OCI-LY7 (cell line): ENCODE measurements around the gene GMDS. TPM values are rescaled to one million over a fixed set of nuclear protein-coding genes. Genes with fewer than 3 reads are reported as not detected.

Experiments used
- BruUV-seq: library from RNA; stranded (reverse); fragments of 400-500 nt; replicated peaks from 2 replicates; lab custom pipeline; 2021; lab: Mats Ljungman, UMichigan
- CTCF ChIA-PET: fragments of 300-600 bp; sonication (Branson Sonifier 250); formaldehyde crosslinking; loops from one replicate; lab custom pipeline; 2022; ENCODE audit warnings: antibody characterized with exemption; ENCODE audit not compliant: unreplicated experiment; lab: Charles Lee
- POLR2A ChIA-PET: fragments of 300-600 bp; sonication (Branson Sonifier 250); formaldehyde crosslinking; loops from one replicate; lab custom pipeline; 2022; ENCODE audit warnings: antibody characterized with exemption; lab: Charles Lee
- DNase-seq: peaks from one replicate; pipeline ENCODE4 v3.0.0-alpha.2; 2015; ENCODE audit warnings: low spot score
- H2AFZ ChIP-seq: fragments of 200-600 bp; sonication (generic), shearing (Covaris generic); 2 replicates; pipeline ENCODE4 v1.6.1; 2014; ENCODE audit warnings: mild to moderate bottlenecking, antibody characterized with exemption, low read length, moderate library complexity
- H3K27ac ChIP-seq: fragments of 200-600 bp; sonication (generic); 2 replicates; pipeline ENCODE4 v1.5.1; 2014; ENCODE audit warnings: mixed run types, low read depth, mild to moderate bottlenecking, moderate library complexity, low read length, inconsistent platforms; ENCODE audit not compliant: poor library complexity, severe bottlenecking
- H3K36me3 ChIP-seq: fragments of 200-600 bp; sonication (generic); 2 replicates; pipeline ENCODE4 v1.6.1; 2014; ENCODE audit warnings: mild to moderate bottlenecking, antibody characterized with exemption, low read length, moderate library complexity, mixed read lengths; ENCODE audit not compliant: insufficient read depth
- H3K4me1 ChIP-seq: fragments of 200-600 bp; sonication (generic); 2 replicates; pipeline ENCODE4 v1.5.1; 2014; ENCODE audit warnings: mild to moderate bottlenecking, low read length; ENCODE audit not compliant: insufficient read depth, poor library complexity, severe bottlenecking
- H3K4me2 ChIP-seq: fragments of 200-600 bp; sonication (generic); 2 replicates; pipeline ENCODE4 v1.6.1; 2014; ENCODE audit warnings: mild to moderate bottlenecking, low read length
- H3K4me3 ChIP-seq: fragments of 200-600 bp; sonication (generic); 2 replicates; pipeline ENCODE4 v1.5.1; 2014; ENCODE audit warnings: mild to moderate bottlenecking, low read depth, low read length; ENCODE audit not compliant: poor library complexity, severe bottlenecking
- H3K79me2 ChIP-seq: fragments of 200-600 bp; sonication (generic); 2 replicates; pipeline ENCODE4 v1.6.1; 2016; ENCODE audit warnings: low read depth, mild to moderate bottlenecking, low read length, moderate library complexity, mixed read lengths; ENCODE audit not compliant: insufficient read depth
- H3K9me2 ChIP-seq: fragments of 200-600 bp; sonication (generic); 2 replicates; pipeline ENCODE4 v1.6.1; 2016; ENCODE audit warnings: mild to moderate bottlenecking, low read length, mixed read lengths; ENCODE audit not compliant: insufficient read depth
- H3K9me3 ChIP-seq: fragments of 200-600 bp; sonication (generic); 2 replicates; pipeline ENCODE4 v1.6.1; 2014; ENCODE audit warnings: mild to moderate bottlenecking, mixed run types, low read length, mixed read lengths
- H4K20me1 ChIP-seq: fragments of 200-600 bp; sonication (generic); 2 replicates; pipeline ENCODE4 v1.6.1; 2014; ENCODE audit warnings: mild to moderate bottlenecking, antibody characterized with exemption, low read length, moderate library complexity, mixed read lengths; ENCODE audit not compliant: insufficient read depth
- CTCF ChIP-seq: fragments of 200-600 bp; sonication (generic); conservative IDR thresholded peaks from 2 replicates; pipeline ENCODE4 v1.5.1; 2014; ENCODE audit warnings: mild to moderate bottlenecking, antibody characterized with exemption, low read length, moderate library complexity, mixed read lengths
- EZH2phosphoT487 ChIP-seq: fragments of 200-600 bp; sonication (generic); IDR thresholded peaks from 2 replicates; pipeline ENCODE4 v1.6.1; 2018; ENCODE audit warnings: low read depth, borderline replicate concordance, mild to moderate bottlenecking, mixed run types, antibody characterized with exemption, low read length, moderate library complexity, mixed read lengths
- intact Hi-C: fragments of 100-400 bp; cut with micrococcal nuclease; formaldehyde crosslinking; loops from one replicate; pipeline ENCODE4 v1.10.0; 2022; ENCODE audit not compliant: unreplicated experiment
- total RNA-seq, 2 experiments: library from RNA; depleted of rRNA in 1 of 2; stranded (reverse); fragments of >200 nt in 1 of 2; shearing (Covaris generic) in 1 of 2; gene quantifications; 2 replicates each; pipeline ENCODE4 v1.2.3, GENCODE V29; 2014 to 2022

Gene GMDS
- total RNA-seq, 2 experiments from 2014 or later, result 9.9 to 26.8 TPM

- Histone ChIP-seq H3K9me3 (no peaks in the 10 kb centered on the region), H3K27ac (no peak overlapping the region), H3K4me1 (no peaks in the 10 kb centered on the region), H3K4me2 (no peak overlapping the region), H4K20me1 (no peaks in the 10 kb centered on the region), H3K79me2 (no peaks in the 10 kb centered on the region), H3K4me3 (no peak overlapping the region), H2AFZ (no peak overlapping the region), H3K36me3 (no peaks in the 10 kb centered on the region), H3K9me2 (no peaks in the 10 kb centered on the region)
- BruUV-seq, result no TSS peak
- ChIA-PET CTCF (no interaction called here), POLR2A (interaction anchor here (0.6 kb wide), 1 partner anchor 165 kb away, joined by 5 read pairs; no protein-coding TSS in a partner anchor)
- intact Hi-C loops, result no loop called here
- no peak for TF ChIP-seq EZH2phosphoT487
- TF ChIP-seq CTCF, result no peak
- DNase-seq, result no peak
Measured at GRCh38 chr6:1636272-1636825, 609.1 kb downstream of the GMDS start.

DNA sequence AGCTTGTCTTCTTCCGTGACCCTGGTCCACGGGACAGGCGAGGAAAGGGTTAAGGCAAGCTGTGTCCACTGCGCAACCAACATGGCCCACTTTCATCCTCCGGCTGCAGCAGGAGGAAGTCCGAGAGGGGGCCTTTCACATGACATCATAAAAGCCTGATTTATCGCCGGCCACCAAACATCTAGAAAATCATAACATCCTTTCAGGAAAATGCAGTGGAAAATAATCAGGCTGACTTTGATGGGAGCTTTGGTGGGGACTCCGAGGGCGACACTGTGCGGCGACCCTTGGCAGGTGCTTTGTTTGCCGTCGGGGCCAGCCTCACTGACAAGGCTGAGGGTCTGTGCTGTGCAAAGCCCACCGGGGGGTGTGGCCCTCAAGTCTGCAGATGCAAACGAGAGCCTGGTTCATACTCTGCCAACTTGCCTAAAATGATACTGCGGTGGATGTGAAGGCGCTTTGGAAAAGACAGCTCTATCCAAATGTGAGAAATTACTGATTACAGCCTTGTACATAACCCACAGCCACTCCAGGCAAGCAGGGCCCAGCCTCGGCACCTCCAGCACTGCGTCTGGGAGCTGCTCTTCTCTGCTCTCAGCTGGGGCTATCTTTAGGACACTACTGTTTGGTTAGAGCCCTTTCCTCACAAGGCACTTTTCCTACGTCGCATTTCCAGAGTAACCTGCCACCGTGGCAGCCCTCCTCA is 609.9 kb downstream of the GMDS start:
- Histone ChIP-seq H3K4me2 (no peak overlapping the region), H3K27ac (no peak overlapping the region), H3K79me2 (no peaks in the 10 kb centered on the region), H3K4me1 (no peaks in the 10 kb centered on the region), H2AFZ (no peak overlapping the region), H3K4me3 (no peak overlapping the region), H3K36me3 (no peaks in the 10 kb centered on the region), H3K9me2 (no peaks in the 10 kb centered on the region), H3K9me3 (no peaks in the 10 kb centered on the region), H4K20me1 (no peaks in the 10 kb centered on the region)
- ChIA-PET POLR2A (no interaction called here), CTCF (no interaction called here)
- DNase-seq, result no peak
- BruUV-seq, result no TSS peak
- TF ChIP-seq EZH2phosphoT487 (no peak), CTCF (no peak)
- intact Hi-C loops, result no loop called here

GRCh38 chr6:1634081-1634480 is 611.3 kb downstream of the GMDS start:
- H3K9me3 ChIP-seq, result no peaks in the 10 kb centered on the region
- intact Hi-C loops, result no loop called here
- H3K79me2 ChIP-seq, result no peaks in the 10 kb centered on the region
- no peak overlapping the region for H3K4me2 ChIP-seq
- H3K36me3 ChIP-seq, result no peaks in the 10 kb centered on the region
- no peak overlapping the region for H2AFZ ChIP-seq
- no TSS peak for BruUV-seq
- POLR2A ChIA-PET, result no interaction called here
- TF ChIP-seq CTCF, result no peak
- no peak for TF ChIP-seq EZH2phosphoT487
- DNase-seq, result no peak
- CTCF ChIA-PET, result no interaction called here
- no peaks in the 10 kb centered on the region for H3K4me1 ChIP-seq
- no peaks in the 10 kb centered on the region for H3K9me2 ChIP-seq
- H3K4me3 ChIP-seq, result no peak overlapping the region
- H4K20me1 ChIP-seq, result no peaks in the 10 kb centered on the region
- H3K27ac ChIP-seq, result no peak overlapping the region
